Kidney (tissue), 14 donors: ENCODE data around the gene ZMYM4. TPM values are rescaled to one million over a fixed set of nuclear protein-coding genes. Genes with fewer than 3 reads are reported as not detected.

Source experiments
- DNase-seq, 5 donors: peaks; one replicate each; pipeline ENCODE4 v3.0.0-alpha.2; 2013 to 2020
- FAIRE-seq: peaks from 2 replicates; lab custom pipeline; 2012; peaks lifted over from hg19 to GRCh38; lab: Jason Lieb, UNC
- H3K27ac ChIP-seq, 2 donors: one replicate each; pipeline ENCODE4 v1.7.0; 2013; ENCODE audit warnings: low read depth in 2 of 2, low read length in 2 of 2, inconsistent platforms in 1 of 2
- H3K27me3 ChIP-seq: one replicate; pipeline ENCODE4 v1.7.1; 2013; ENCODE audit warnings: low read length, inconsistent platforms; ENCODE audit not compliant: control insufficient read depth, insufficient read depth
- H3K36me3 ChIP-seq, 3 donors: one replicate each; pipeline versions ENCODE4 v1.7.0 to v1.7.1; 2013; ENCODE audit warnings: low read length in 3 of 3, control low read depth in 1 of 3, inconsistent platforms in 1 of 3; ENCODE audit not compliant: insufficient read depth in 3 of 3, control insufficient read depth in 2 of 3
- H3K4me1 ChIP-seq, 3 donors: one replicate each; pipeline versions ENCODE4 v1.7.0 to v1.7.1; 2013; ENCODE audit warnings: low read length in 3 of 3, inconsistent platforms in 1 of 3, low read depth in 1 of 3; ENCODE audit not compliant: control insufficient read depth in 2 of 3, insufficient read depth in 2 of 3
- H3K4me3 ChIP-seq, 3 donors: one replicate each; pipeline versions ENCODE4 v1.7.0 to v1.8.1; 2013; ENCODE audit warnings: low read length in 3 of 3, control low read depth in 1 of 3, inconsistent platforms in 1 of 3
- H3K9ac ChIP-seq, 3 donors: one replicate each; pipeline versions ENCODE4 v1.7.0 to v1.7.1; 2013; ENCODE audit warnings: low read length in 3 of 3, control low read depth in 1 of 3, inconsistent platforms in 1 of 3
- H3K9me3 ChIP-seq, 3 donors: one replicate each; pipeline versions ENCODE4 v1.7.0 to v1.7.1; 2013; ENCODE audit warnings: low read length in 3 of 3, control low read depth in 1 of 3, inconsistent platforms in 1 of 3; ENCODE audit not compliant: control insufficient read depth in 2 of 3, insufficient read depth in 1 of 3
- CTCF ChIP-seq: IDR thresholded peaks from 3 replicates; pipeline ENCODE4 v1.5.1; 2012; ENCODE audit warnings: mild to moderate bottlenecking, moderate library complexity, borderline replicate concordance; ENCODE audit not compliant: insufficient read depth; ENCODE audit errors: extremely low read depth
- intact Hi-C: fragments of 100-400 bp; cut with DNase I; formaldehyde crosslinking; loops from one replicate; pipeline ENCODE4 v1.11.1; 2022
- polyA plus RNA-seq: library from polyadenylated mRNA; stranded (reverse); fragments of 350-450 nt; fragmentation: Illumina TruSeq; extraction: RNeasy Lipid Tissue Mini Kit (QIAGEN cat#74804); gene quantifications from one replicate; pipeline ENCODE4 v1.2.3, GENCODE V29; 2014; ENCODE audit warnings: low read depth, low replicate concordance; ENCODE audit not compliant: insufficient read depth
- total RNA-seq: library from RNA; stranded (reverse); fragmentation: NEBNext Ultra II Directional; extraction: Animal tissue kit (Norgen Biotek cat#: 25700); gene quantifications from one replicate; pipeline ENCODE4 v1.2.1, GENCODE V29; 2021
- donor health status: control.
- donor health status: control.
- donor health status: control.
- donor health status: control.
- donor health status: control.
- donor health status: DM: yes; HTN: yes; CAD: no.
- donor health status: Normal renal cell carcinoma (clear cell type).

The ZMYM4 gene
- total and polyA plus RNA-seq, 2 donors from 2014 or later: 11.2 to 64.4 TPM

- peaks cover 0 to 2% (median 0%) of the 10 kb centered on the region in 3 donors for H3K36me3 ChIP-seq
- H3K27ac ChIP-seq: no peak overlapping the region
- intact Hi-C loops: no loop called here
- no peak for FAIRE-seq
- no peak for DNase-seq
- no peaks in the 10 kb centered on the region for H3K9me3 ChIP-seq
- TF ChIP-seq CTCF: no peak
- no peak overlapping the region for H3K4me3 ChIP-seq
- H3K27me3 ChIP-seq: no peaks in the 10 kb centered on the region
- H3K4me1 ChIP-seq: no peaks in the 10 kb centered on the region
- no peak overlapping the region for H3K9ac ChIP-seq
These were observed 13.1 kb downstream of the ZMYM4 start for GRCh38 chr1:35281565-35281964.

GRCh38 chr1:35282172-35282571, 13.7 kb downstream of the ZMYM4 start:
- intact Hi-C loops: no loop called here
- Histone ChIP-seq H3K4me1 (no peaks in the 10 kb centered on the region), H3K9ac (no peak overlapping the region), H3K27ac (no peak overlapping the region), H3K9me3 (no peaks in the 10 kb centered on the region), H3K27me3 (no peaks in the 10 kb centered on the region), H3K4me3 (no peak overlapping the region), H3K36me3 (peaks cover 0 to 2% (median 0%) of the 10 kb centered on the region in 3 donors)
- no peak for DNase-seq
- TF ChIP-seq CTCF: no peak
- FAIRE-seq: no peak

GRCh38 chr1:35284852-35285251, 16.3 kb downstream of the ZMYM4 start:
- TF ChIP-seq CTCF: no peak
- FAIRE-seq: no peak

More at GRCh38 chr1:35284852-35285251, 16.3 kb downstream of the ZMYM4 start:
- intact Hi-C loops: no loop called here
- no peak overlapping the region for H3K4me3 ChIP-seq
- H3K4me1 ChIP-seq: no peaks in the 10 kb centered on the region
- H3K36me3 ChIP-seq: peaks cover 0 to 2% (median 0%) of the 10 kb centered on the region in 3 donors
- no peaks in the 10 kb centered on the region for H3K9me3 ChIP-seq
- H3K27ac ChIP-seq: no peak overlapping the region
- no peaks in the 10 kb centered on the region for H3K27me3 ChIP-seq
- no peak for DNase-seq
- H3K9ac ChIP-seq: no peak overlapping the region
